ENCODE results near the gene RFTN1.

RFTN1 gene

GRCh38 chr3:16488637-16489036 lies 24.9 kb downstream of the RFTN1 start:
- Mint-ChIP-seq H3K9me3 (no peaks in the 10 kb centered on the region), H3K4me1 (peaks cover 56% of the 10 kb centered on the region), H3K27ac (no peak overlapping the region), H3K36me3 (peaks cover 79% of the 10 kb centered on the region), H3K4me3 (no peak overlapping the region)
- DNase-seq (ENCODE audit: low spot score in 2 of 2) (no peak), ATAC-seq (no peak)

DNA sequence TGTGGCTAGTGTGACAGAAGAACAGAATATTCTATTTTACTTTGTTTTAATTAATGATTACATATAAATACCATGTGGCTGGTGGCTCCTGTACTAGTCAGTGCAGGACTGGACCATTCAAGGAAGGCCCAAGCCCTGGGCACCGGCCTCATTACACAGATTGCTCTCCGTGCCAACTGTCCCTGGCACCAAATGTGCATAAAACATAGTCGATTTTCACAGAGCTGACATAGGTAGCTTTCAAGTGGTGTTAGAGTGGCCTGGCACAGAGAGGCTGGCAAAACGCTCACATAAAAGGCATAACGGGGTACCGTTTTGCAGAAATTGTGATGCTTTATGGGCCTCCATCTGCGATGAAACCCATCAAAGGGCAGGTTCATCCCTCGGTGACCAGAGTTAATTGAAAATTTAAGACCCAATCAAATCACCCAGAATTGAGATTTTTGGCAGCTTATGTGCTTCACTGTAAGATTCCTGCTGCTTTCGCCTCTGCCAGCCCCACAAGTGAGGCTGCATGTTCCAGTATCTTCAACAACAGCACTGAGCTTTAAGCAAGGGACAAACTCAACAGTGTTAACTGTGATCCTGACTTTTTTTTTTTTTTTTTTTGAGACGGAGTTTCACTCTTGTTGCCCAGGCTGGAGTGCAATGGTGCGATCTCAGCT lies 25.9 kb downstream of the RFTN1 start:
- Mint-ChIP-seq H3K4me1 (peaks cover 62% of the 10 kb centered on the region), H3K9me3 (no peaks in the 10 kb centered on the region), H3K4me3 (no peak overlapping the region), H3K36me3 (peaks cover 79% of the 10 kb centered on the region), H3K27ac (no peak overlapping the region)
- DNase-seq (ENCODE audit: low spot score in 2 of 2) (no peak), ATAC-seq (no peak)

DNA sequence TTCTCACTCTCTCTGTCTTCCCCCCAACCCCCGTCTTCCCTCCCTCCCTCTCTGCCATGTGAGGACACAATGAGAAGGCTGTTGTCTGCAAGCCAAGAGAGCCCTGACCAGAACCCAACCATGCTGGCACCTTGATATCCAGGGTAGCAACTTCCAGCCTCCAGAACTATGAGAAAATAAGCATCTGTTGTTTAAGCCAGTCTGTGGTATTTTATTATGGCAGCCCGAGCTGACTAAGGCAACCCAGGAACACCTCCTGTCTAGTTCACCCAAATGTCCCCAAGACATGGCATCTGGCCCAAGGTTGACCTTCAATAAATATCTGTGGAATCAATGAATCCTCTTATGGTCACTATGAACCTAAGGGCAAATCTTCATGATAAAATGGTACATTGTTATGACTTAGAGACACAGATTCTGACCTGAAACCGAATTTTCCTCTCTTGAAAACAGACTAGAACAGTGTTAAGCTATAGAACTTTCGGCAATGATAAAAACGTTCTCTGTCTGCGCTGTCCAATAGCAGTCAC lies 26.5 kb downstream of the RFTN1 start:
- Mint-ChIP-seq H3K36me3 (peaks cover 77% of the 10 kb centered on the region), H3K4me3 (no peak overlapping the region), H3K27ac (peak overlapping the region; percentile 78), H3K9me3 (no peaks in the 10 kb centered on the region), H3K4me1 (peaks cover 66% of the 10 kb centered on the region)
- ATAC-seq: no peak
- DNase-seq (ENCODE audit: low spot score in 2 of 2): no peak

- Mint-ChIP-seq H3K9me3 (no peaks in the 10 kb centered on the region), H3K4me1 (peaks cover 71% of the 10 kb centered on the region), H3K27ac (peak overlapping the region; percentile 78), H3K36me3 (peaks cover 69% of the 10 kb centered on the region), H3K4me3 (no peak overlapping the region)
- DNase-seq (ENCODE audit: low spot score in 2 of 2) (no peak), ATAC-seq (no peak)
These were observed 27.3 kb downstream of the RFTN1 start for GRCh38 chr3:16486201-16486600.

- no peak overlapping the region for H3K4me3 Mint-ChIP-seq
- H3K36me3 Mint-ChIP-seq: peaks cover 63% of the 10 kb centered on the region
- H3K4me1 Mint-ChIP-seq: peaks cover 67% of the 10 kb centered on the region
- DNase-seq (ENCODE audit: low spot score in 2 of 2) (no peak), ATAC-seq (no peak)
- H3K27ac Mint-ChIP-seq: peak overlapping the region; percentile 78
- no peaks in the 10 kb centered on the region for H3K9me3 Mint-ChIP-seq
These were observed 28.0 kb downstream of the RFTN1 start for GRCh38 chr3:16485395-16485992.

- H3K27ac Mint-ChIP-seq: peak overlapping the region; percentile 78
- peaks cover 65% of the 10 kb centered on the region for H3K4me1 Mint-ChIP-seq
- peaks cover 63% of the 10 kb centered on the region for H3K36me3 Mint-ChIP-seq
- no peak for ATAC-seq
- H3K9me3 Mint-ChIP-seq: no peaks in the 10 kb centered on the region
- DNase-seq (ENCODE audit: low spot score in 2 of 2): no peak
- H3K4me3 Mint-ChIP-seq: no peak overlapping the region
These were observed 28.5 kb downstream of the RFTN1 start for GRCh38 chr3:16484984-16485383.

- Mint-ChIP-seq H3K4me3 (no peak overlapping the region), H3K36me3 (peaks cover 63% of the 10 kb centered on the region), H3K4me1 (peaks cover 57% of the 10 kb centered on the region), H3K27ac (no peak overlapping the region), H3K9me3 (no peaks in the 10 kb centered on the region)
- ATAC-seq: no peak
- no peak for DNase-seq (ENCODE audit: low spot score in 2 of 2)
These were observed 29.3 kb downstream of the RFTN1 start for GRCh38 chr3:16484216-16484615.

DNA sequence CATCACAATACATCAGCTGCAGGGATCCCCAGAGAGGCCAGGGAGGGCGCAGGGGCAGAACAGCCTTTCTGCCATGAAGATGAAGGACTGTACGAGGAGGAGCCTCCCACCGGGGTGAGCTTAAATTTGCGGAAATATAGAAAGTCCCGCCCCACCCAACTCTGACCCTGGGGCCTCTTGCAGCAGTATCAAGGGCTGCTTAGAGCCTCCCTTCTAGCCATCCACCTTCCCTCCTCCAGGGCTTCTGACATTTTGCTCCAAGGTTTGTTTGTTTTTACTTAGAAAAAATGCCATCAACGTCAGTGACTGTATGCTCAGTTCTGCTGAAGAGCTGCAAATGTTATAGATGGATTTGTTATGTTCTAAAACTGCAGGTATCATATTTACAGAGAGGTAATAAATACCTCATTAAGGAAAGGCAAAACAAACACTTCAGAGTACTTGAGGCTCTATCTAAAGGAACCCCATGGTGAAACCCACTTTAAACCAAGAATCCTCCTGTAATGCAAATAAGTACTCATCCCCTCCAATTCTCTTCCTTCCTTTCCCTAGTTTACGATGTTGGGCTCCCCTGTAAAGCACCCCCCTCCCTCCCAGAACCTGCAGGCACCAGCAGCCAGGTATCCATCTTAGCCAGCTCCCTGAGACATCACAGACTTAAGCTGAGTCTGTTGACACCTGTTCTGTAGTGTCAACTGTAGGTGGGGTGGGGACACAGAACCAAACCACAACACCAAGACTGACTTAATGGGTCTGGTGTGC lies 30.5 kb downstream of the RFTN1 start:
- H3K27ac Mint-ChIP-seq: peak overlapping the region; percentile 60
- peaks cover 63% of the 10 kb centered on the region for H3K36me3 Mint-ChIP-seq
- ATAC-seq: peak; percentile 73
- H3K4me1 Mint-ChIP-seq: peaks cover 52% of the 10 kb centered on the region
- DNase-seq (ENCODE audit: low spot score in 2 of 2): no peak
- H3K4me3 Mint-ChIP-seq: peak overlapping the region; percentile 8
- no peaks in the 10 kb centered on the region for H3K9me3 Mint-ChIP-seq

- H3K4me3 Mint-ChIP-seq: peak overlapping the region; percentile 8
- ATAC-seq (peak; percentile 76), DNase-seq (ENCODE audit: low spot score in 2 of 2) (no peak)
- H3K27ac Mint-ChIP-seq: peak overlapping the region; percentile 60
- peaks cover 61% of the 10 kb centered on the region for H3K36me3 Mint-ChIP-seq
- peaks cover 55% of the 10 kb centered on the region for H3K4me1 Mint-ChIP-seq
- no peaks in the 10 kb centered on the region for H3K9me3 Mint-ChIP-seq
These were observed 31.2 kb downstream of the RFTN1 start for GRCh38 chr3:16482194-16482769.

GRCh38 chr3:16481546-16481897 lies 32.0 kb downstream of the RFTN1 start:
- no peaks in the 10 kb centered on the region for H3K9me3 Mint-ChIP-seq
- H3K4me1 Mint-ChIP-seq: peaks cover 59% of the 10 kb centered on the region
- DNase-seq (ENCODE audit: low spot score in 2 of 2) (no peak), ATAC-seq (no peak)
- H3K27ac Mint-ChIP-seq: peak overlapping the region; percentile 60
- H3K36me3 Mint-ChIP-seq: peaks cover 67% of the 10 kb centered on the region
- peak overlapping the region; percentile 8 for H3K4me3 Mint-ChIP-seq

- Mint-ChIP-seq H3K36me3 (peaks cover 70% of the 10 kb centered on the region), H3K27ac (peak overlapping the region; percentile 60), H3K9me3 (no peaks in the 10 kb centered on the region), H3K4me3 (peak overlapping the region; percentile 8), H3K4me1 (peaks cover 59% of the 10 kb centered on the region)
- no peak for DNase-seq (ENCODE audit: low spot score in 2 of 2)
- ATAC-seq: no peak
These were observed 32.5 kb downstream of the RFTN1 start for GRCh38 chr3:16480861-16481545.

- H3K36me3 Mint-ChIP-seq: peaks cover 71% of the 10 kb centered on the region
- no peaks in the 10 kb centered on the region for H3K9me3 Mint-ChIP-seq
- no peak overlapping the region for H3K4me3 Mint-ChIP-seq
- ATAC-seq (no peak), DNase-seq (ENCODE audit: low spot score in 2 of 2) (no peak)
- no peak overlapping the region for H3K27ac Mint-ChIP-seq
- peaks cover 50% of the 10 kb centered on the region for H3K4me1 Mint-ChIP-seq
These were observed 35.0 kb downstream of the RFTN1 start for GRCh38 chr3:16478516-16478915.

DNA sequence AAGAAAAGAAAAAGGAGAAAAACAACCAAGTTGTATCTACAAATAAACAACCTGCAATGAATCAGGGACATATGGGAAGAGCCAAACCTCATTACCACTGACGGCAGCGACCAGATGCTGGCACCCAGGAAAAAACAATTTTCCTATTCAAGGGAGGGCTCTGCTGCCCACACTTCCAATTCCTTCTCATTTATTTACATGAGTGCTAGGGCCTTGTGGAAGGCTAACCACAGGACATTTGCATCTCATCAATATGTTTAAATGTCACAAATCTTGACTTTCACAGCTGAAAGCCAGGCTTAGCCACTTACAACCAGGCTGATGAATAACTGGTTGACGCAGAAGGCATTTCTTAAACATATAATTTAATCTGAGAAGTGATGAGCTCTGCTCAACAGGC lies 36.0 kb downstream of the RFTN1 start:
- no peak for DNase-seq (ENCODE audit: low spot score in 2 of 2)
- no peak for ATAC-seq
- H3K9me3 Mint-ChIP-seq: no peaks in the 10 kb centered on the region
- no peak overlapping the region for H3K27ac Mint-ChIP-seq
- peaks cover 71% of the 10 kb centered on the region for H3K36me3 Mint-ChIP-seq
- no peak overlapping the region for H3K4me3 Mint-ChIP-seq
- H3K4me1 Mint-ChIP-seq: peaks cover 41% of the 10 kb centered on the region

GRCh38 chr3:16477056-16477455 lies 36.4 kb downstream of the RFTN1 start:
- no peak overlapping the region for H3K27ac Mint-ChIP-seq
- DNase-seq (ENCODE audit: low spot score in 2 of 2) (no peak), ATAC-seq (no peak)
- H3K9me3 Mint-ChIP-seq: no peaks in the 10 kb centered on the region
- H3K36me3 Mint-ChIP-seq: peaks cover 73% of the 10 kb centered on the region
- no peak overlapping the region for H3K4me3 Mint-ChIP-seq
- peaks cover 37% of the 10 kb centered on the region for H3K4me1 Mint-ChIP-seq

GRCh38 chr3:16476636-16477035 lies 36.9 kb downstream of the RFTN1 start:
- no peak overlapping the region for H3K4me3 Mint-ChIP-seq
- peaks cover 32% of the 10 kb centered on the region for H3K4me1 Mint-ChIP-seq
- no peak overlapping the region for H3K27ac Mint-ChIP-seq
- ATAC-seq: peak; percentile 89
- no peaks in the 10 kb centered on the region for H3K9me3 Mint-ChIP-seq
- H3K36me3 Mint-ChIP-seq: peaks cover 77% of the 10 kb centered on the region
- no peak for DNase-seq (ENCODE audit: low spot score in 2 of 2)
